Suprapubic skin (tissue), 3 donors: ENCODE results near the gene VAV2.

Source experiments
- CTCF ChIP-seq, 2 donors: fragments of 200-600 bp in 1 of 2; fragments of 450-650 bp in 1 of 2; sonication (generic) in 1 of 2; IDR thresholded peaks; one replicate each; pipeline ENCODE4 v1.5.1; 2016 to 2019; ENCODE audit warnings: antibody characterized with exemption in 2 of 2, mild to moderate bottlenecking in 1 of 2, moderate library complexity in 1 of 2
- POLR2AphosphoS5 ChIP-seq, 3 donors: sonication (generic); formaldehyde crosslinking; IDR thresholded peaks; one replicate each; pipeline ENCODE4 v1.6.1; 2017; ENCODE audit warnings: antibody characterized with exemption in 3 of 3

- TF ChIP-seq CTCF (IDR thresholded peaks at IDR 0.05) (no peak), POLR2AphosphoS5 (IDR thresholded peaks at IDR 0.05) (no peak)
Measured at GRCh38 chr9:133812077-133812868, 179.9 kb downstream of the VAV2 start.
